Coronary artery (tissue), 2 donors: ENCODE measurements around the gene USB1.

ENCODE experiments used
- DNase-seq: peaks from one replicate; pipeline ENCODE4 v3.0.0-alpha.2; 2017; ENCODE audit warnings: low spot score
- H3K27ac ChIP-seq, 2 donors: fragments of 200-600 bp; sonication (generic); one replicate each; pipeline ENCODE4 v1.5.1; 2016 to 2019
- H3K4me3 ChIP-seq: fragments of 200-600 bp; sonication (generic); 2 replicates; pipeline ENCODE4 v1.5.1; 2016; ENCODE audit warnings: mild to moderate bottlenecking, moderate library complexity
- CTCF ChIP-seq: fragments of 200-600 bp; sonication (generic); IDR thresholded peaks from one replicate; pipeline ENCODE4 v1.5.1; 2019; ENCODE audit warnings: antibody characterized with exemption

The USB1 gene

GRCh38 chr16:58035356-58036170 is 34.4 kb downstream of the USB1 start:
- H3K4me3 ChIP-seq = no peak overlapping the region
- H3K27ac ChIP-seq = no peak overlapping the region
- no peak for DNase-seq
- no peak for TF ChIP-seq CTCF

DNA sequence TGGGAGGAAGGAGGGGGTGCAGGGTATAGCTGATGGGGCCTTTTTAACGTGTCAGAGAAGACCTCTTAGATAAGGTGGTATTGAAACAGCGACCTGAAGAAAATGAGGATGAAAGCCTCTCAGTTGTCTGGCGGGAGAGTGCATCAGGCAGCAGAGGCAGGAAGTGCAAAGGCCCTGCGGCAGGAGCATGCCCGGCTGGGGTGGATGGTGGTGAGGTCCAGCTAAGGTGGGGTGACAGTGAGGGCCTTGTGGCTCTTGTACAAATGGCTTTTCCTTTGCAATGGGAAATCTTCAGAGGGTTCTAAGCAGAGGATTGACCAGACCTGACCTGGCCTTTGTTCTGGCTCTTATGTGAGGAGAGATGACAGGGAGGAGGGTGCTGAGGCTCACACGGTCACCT is 35.7 kb downstream of the USB1 start:
- no peak for TF ChIP-seq CTCF
- DNase-seq = no peak

DNA sequence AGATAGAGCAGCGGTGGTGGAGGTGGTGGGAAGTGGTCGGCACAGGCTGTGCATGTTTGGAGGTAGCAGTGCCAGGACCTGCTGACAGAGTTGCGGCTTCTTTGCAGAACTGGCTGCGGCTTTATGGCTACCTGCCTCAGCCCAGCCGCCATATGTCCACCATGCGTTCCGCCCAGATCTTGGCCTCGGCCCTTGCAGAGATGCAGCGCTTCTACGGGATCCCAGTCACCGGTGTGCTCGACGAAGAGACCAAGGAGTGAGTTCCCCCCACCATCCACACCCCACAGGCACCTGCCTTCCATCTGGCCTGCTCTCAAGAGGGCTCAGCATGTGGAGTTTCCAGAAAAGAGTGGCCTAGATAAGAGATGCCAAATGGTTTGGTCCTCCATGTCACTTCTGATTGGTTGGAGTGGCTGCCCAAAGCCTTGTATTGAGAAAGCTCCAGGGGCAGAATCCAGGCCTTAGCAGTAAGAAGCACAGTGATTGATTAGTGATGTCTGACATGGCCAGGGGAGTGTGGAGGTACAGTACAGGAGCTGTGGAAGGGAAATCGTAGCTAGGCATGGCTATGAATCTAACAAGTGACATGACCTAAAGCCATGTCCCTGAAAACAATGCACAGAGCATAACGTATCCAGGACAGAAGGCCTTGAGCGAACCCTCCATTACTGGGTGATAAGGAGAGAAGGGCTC is 36.3 kb downstream of the USB1 start:
- Histone ChIP-seq H3K4me3 (no peak overlapping the region), H3K27ac (no peak overlapping the region)
- no peak for DNase-seq
- TF ChIP-seq CTCF = no peak

More for the DNA sequence above, 35.7 kb downstream of the USB1 start:
- no peak overlapping the region for H3K27ac ChIP-seq
- no peak overlapping the region for H3K4me3 ChIP-seq

DNA sequence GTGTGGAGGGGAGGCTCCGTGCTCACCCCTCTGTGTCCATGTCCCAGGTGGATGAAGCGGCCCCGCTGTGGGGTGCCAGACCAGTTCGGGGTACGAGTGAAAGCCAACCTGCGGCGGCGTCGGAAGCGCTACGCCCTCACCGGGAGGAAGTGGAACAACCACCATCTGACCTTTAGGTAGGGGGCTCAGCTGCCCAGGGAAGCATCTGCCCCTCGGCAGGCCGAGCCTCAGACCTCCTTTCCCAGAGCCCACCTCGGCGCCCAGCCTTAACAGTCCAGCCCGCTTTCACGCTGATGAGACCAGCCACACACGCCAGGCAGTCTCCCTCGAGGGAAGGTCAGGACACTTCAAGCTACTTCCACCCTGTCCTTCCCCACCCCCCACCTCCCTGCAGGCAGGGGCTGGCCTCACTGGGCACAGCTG is 37.0 kb downstream of the USB1 start:
- DNase-seq = no peak

GRCh38 chr16:58039829-58040495 is 38.8 kb downstream of the USB1 start:
- no peak for TF ChIP-seq CTCF
- H3K27ac ChIP-seq = no peak overlapping the region
- no peak for DNase-seq

More for the DNA sequence above, 37.0 kb downstream of the USB1 start:
- Histone ChIP-seq H3K27ac (no peak overlapping the region), H3K4me3 (no peak overlapping the region)
- TF ChIP-seq CTCF = no peak

GRCh38 chr16:58040496-58040846 is 39.3 kb downstream of the USB1 start:
- no peak for DNase-seq
- Histone ChIP-seq H3K4me3 (no peak overlapping the region), H3K27ac (no peak overlapping the region)
- no peak for TF ChIP-seq CTCF

More at GRCh38 chr16:58039829-58040495, 38.8 kb downstream of the USB1 start:
- H3K4me3 ChIP-seq = no peak overlapping the region
